ENCODE results near the gene GSTT2.
"Not testable (repeated sequence)": the region's sequence is repeated elsewhere in the genome, so short reads cannot be mapped to it uniquely, and the experiment has no call there.

Gene GSTT2

GRCh38 chr22:23977304-23977703 lies 2.6 kb upstream of the GSTT2 start:
- not testable (repeated sequence) for H3K9me3 ChIP-seq (ENCODE audit: control insufficient read depth, low read depth, low read length); H3K4me3 ChIP-seq (ENCODE audit: low read length); H3K36me3 ChIP-seq (ENCODE audit: control insufficient read depth, low read depth, low read length); H3K9ac ChIP-seq (ENCODE audit: low read length); H3K27ac ChIP-seq (ENCODE audit: low read length); H3K4me1 ChIP-seq (ENCODE audit: control insufficient read depth, low read depth, low read length); H3K27me3 ChIP-seq (ENCODE audit: control insufficient read depth, insufficient read depth, low read length)

GRCh38 chr22:23980567-23980966 lies 633 bp downstream of the GSTT2 start:
- not testable (repeated sequence) for H3K36me3 ChIP-seq (ENCODE audit: control insufficient read depth, low read depth, low read length); H3K9ac ChIP-seq (ENCODE audit: low read length); H3K27me3 ChIP-seq (ENCODE audit: control insufficient read depth, insufficient read depth, low read length)

GRCh38 chr22:23984430-23984829 lies 4.5 kb downstream of the GSTT2 start:
- Histone ChIP-seq H3K27ac (ENCODE audit: low read length) (no peak overlapping the region), H3K36me3 (ENCODE audit: control insufficient read depth, low read depth, low read length) (no peaks in the 10 kb centered on the region), H3K9ac (ENCODE audit: low read length) (no peak overlapping the region)

More at GRCh38 chr22:23980567-23980966, 633 bp downstream of the GSTT2 start:
- not testable (repeated sequence) for H3K4me3 ChIP-seq (ENCODE audit: low read length); H3K4me1 ChIP-seq (ENCODE audit: control insufficient read depth, low read depth, low read length); H3K27ac ChIP-seq (ENCODE audit: low read length); H3K9me3 ChIP-seq (ENCODE audit: control insufficient read depth, low read depth, low read length)

DNA sequence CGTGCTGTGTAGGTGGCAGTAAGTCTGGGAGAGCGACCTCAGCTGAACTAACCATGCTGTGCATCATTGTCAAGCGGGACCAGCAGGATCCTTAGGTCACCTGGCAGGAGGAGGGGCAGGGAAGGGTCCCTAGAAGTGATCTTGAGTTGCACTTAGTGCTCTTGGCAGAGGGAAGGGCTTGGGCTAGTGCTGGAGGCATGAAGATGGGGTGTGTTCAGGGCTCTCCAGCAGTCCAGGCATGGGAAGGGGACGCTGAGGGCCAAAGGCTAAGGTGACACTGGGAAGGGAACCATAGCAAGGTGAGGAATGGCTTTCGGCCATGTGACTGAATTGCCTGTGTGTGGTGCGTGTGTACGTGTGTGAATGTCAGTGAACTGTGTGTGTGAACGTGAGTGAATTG lies 6.2 kb downstream of the GSTT2 start:
- H3K27me3 ChIP-seq (ENCODE audit: control insufficient read depth, insufficient read depth, low read length); H3K9me3 ChIP-seq (ENCODE audit: control insufficient read depth, low read depth, low read length); H3K4me1 ChIP-seq (ENCODE audit: control insufficient read depth, low read depth, low read length); H3K27ac ChIP-seq (ENCODE audit: low read length); H3K9ac ChIP-seq (ENCODE audit: low read length); H3K4me3 ChIP-seq (ENCODE audit: low read length); H3K36me3 ChIP-seq (ENCODE audit: control insufficient read depth, low read depth, low read length): not testable (repeated sequence)

More at GRCh38 chr22:23984430-23984829, 4.5 kb downstream of the GSTT2 start:
- H3K27me3 ChIP-seq (ENCODE audit: control insufficient read depth, insufficient read depth, low read length): no peaks in the 10 kb centered on the region
- no peaks in the 10 kb centered on the region for H3K4me1 ChIP-seq (ENCODE audit: control insufficient read depth, low read depth, low read length)
- no peak overlapping the region for H3K4me3 ChIP-seq (ENCODE audit: low read length)
- no peaks in the 10 kb centered on the region for H3K9me3 ChIP-seq (ENCODE audit: control insufficient read depth, low read depth, low read length)

DNA sequence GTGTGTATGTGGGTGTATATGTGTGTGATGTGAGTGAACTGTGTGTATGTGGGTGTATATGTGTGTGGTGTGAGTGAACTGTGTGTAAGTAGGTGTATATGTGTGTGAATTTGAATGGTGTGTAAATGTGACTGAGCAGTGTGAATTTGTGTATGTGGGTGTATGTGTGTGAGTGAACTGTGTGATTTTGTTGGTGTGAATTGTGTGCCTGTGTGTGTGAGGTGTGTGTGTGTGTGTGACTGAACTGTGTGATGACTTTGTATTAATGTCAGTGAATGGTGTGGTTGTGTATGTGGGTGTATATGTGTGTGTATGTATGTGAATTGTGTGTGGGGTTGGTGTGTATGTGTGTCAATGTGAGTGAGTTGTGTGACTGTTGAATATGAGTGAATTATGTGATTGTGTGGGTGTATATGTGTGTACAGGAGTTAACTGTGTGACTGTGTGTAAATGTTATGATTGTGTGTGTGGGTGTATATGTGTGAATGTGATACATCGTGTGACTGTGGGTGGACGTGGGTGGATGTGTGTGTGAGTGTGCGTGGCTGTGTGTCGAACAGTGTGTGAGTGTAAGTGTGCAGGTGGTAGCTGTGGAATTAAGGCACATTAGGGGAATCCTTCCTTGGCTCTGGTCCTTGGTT lies 6.7 kb downstream of the GSTT2 start:
- H3K4me1 ChIP-seq (ENCODE audit: control insufficient read depth, low read depth, low read length); H3K36me3 ChIP-seq (ENCODE audit: control insufficient read depth, low read depth, low read length); H3K9me3 ChIP-seq (ENCODE audit: control insufficient read depth, low read depth, low read length); H3K27ac ChIP-seq (ENCODE audit: low read length); H3K4me3 ChIP-seq (ENCODE audit: low read length); H3K27me3 ChIP-seq (ENCODE audit: control insufficient read depth, insufficient read depth, low read length); H3K9ac ChIP-seq (ENCODE audit: low read length): not testable (repeated sequence)

GRCh38 chr22:23989583-23990244 lies 9.8 kb downstream of the GSTT2 start:
- H3K9me3 ChIP-seq (ENCODE audit: control insufficient read depth, low read depth, low read length); H3K27ac ChIP-seq (ENCODE audit: low read length); H3K36me3 ChIP-seq (ENCODE audit: control insufficient read depth, low read depth, low read length); H3K4me3 ChIP-seq (ENCODE audit: low read length); H3K4me1 ChIP-seq (ENCODE audit: control insufficient read depth, low read depth, low read length); H3K27me3 ChIP-seq (ENCODE audit: control insufficient read depth, insufficient read depth, low read length); H3K9ac ChIP-seq (ENCODE audit: low read length): not testable (repeated sequence)

DNA sequence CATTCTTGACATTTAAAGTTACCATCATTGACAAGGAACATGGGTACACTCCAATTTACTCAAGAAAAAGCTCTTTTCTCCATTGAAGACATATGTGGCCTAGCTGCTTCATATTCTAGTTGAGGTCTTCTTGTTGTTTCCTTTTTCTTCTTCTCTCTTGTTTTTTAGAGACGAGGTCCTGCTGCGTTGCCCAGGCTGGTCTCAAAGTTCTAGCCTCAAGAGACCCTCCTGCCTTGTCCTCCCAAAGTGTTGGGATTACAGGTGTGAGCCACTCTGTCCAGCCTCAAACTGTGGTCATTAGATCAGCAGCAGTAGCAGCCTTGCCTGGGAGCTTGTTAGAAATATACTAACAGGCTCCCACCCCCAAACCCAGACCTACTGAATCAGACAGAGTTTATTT lies 13.1 kb downstream of the GSTT2 start:
- H3K27ac ChIP-seq (ENCODE audit: low read length); H3K9me3 ChIP-seq (ENCODE audit: control insufficient read depth, low read depth, low read length); H3K9ac ChIP-seq (ENCODE audit: low read length); H3K36me3 ChIP-seq (ENCODE audit: control insufficient read depth, low read depth, low read length); H3K27me3 ChIP-seq (ENCODE audit: control insufficient read depth, insufficient read depth, low read length); H3K4me1 ChIP-seq (ENCODE audit: control insufficient read depth, low read depth, low read length); H3K4me3 ChIP-seq (ENCODE audit: low read length): not testable (repeated sequence)

GRCh38 chr22:23993581-23994177 lies 13.7 kb downstream of the GSTT2 start:
- not testable (repeated sequence) for H3K36me3 ChIP-seq (ENCODE audit: control insufficient read depth, low read depth, low read length); H3K4me1 ChIP-seq (ENCODE audit: control insufficient read depth, low read depth, low read length); H3K27ac ChIP-seq (ENCODE audit: low read length); H3K9me3 ChIP-seq (ENCODE audit: control insufficient read depth, low read depth, low read length); H3K9ac ChIP-seq (ENCODE audit: low read length); H3K27me3 ChIP-seq (ENCODE audit: control insufficient read depth, insufficient read depth, low read length); H3K4me3 ChIP-seq (ENCODE audit: low read length)

- H3K4me1 ChIP-seq (ENCODE audit: control insufficient read depth, low read depth, low read length): peaks cover 9% of the 10 kb centered on the region
- H3K36me3 ChIP-seq (ENCODE audit: control insufficient read depth, low read depth, low read length): no peaks in the 10 kb centered on the region
- no peaks in the 10 kb centered on the region for H3K27me3 ChIP-seq (ENCODE audit: control insufficient read depth, insufficient read depth, low read length)
Observed at GRCh38 chr22:23997092-23997491, 17.2 kb downstream of the GSTT2 start.

GRCh38 chr22:23999779-24000178 lies 19.8 kb downstream of the GSTT2 start:
- H3K27ac ChIP-seq (ENCODE audit: low read length); H3K9me3 ChIP-seq (ENCODE audit: control insufficient read depth, low read depth, low read length); H3K4me1 ChIP-seq (ENCODE audit: control insufficient read depth, low read depth, low read length); H3K36me3 ChIP-seq (ENCODE audit: control insufficient read depth, low read depth, low read length); H3K27me3 ChIP-seq (ENCODE audit: control insufficient read depth, insufficient read depth, low read length); H3K4me3 ChIP-seq (ENCODE audit: low read length); H3K9ac ChIP-seq (ENCODE audit: low read length): not testable (repeated sequence)

More at GRCh38 chr22:23997092-23997491, 17.2 kb downstream of the GSTT2 start:
- Histone ChIP-seq H3K4me3 (ENCODE audit: low read length) (no peak overlapping the region), H3K9me3 (ENCODE audit: control insufficient read depth, low read depth, low read length) (no peaks in the 10 kb centered on the region), H3K27ac (ENCODE audit: low read length) (no peak overlapping the region), H3K9ac (ENCODE audit: low read length) (no peak overlapping the region)

DNA sequence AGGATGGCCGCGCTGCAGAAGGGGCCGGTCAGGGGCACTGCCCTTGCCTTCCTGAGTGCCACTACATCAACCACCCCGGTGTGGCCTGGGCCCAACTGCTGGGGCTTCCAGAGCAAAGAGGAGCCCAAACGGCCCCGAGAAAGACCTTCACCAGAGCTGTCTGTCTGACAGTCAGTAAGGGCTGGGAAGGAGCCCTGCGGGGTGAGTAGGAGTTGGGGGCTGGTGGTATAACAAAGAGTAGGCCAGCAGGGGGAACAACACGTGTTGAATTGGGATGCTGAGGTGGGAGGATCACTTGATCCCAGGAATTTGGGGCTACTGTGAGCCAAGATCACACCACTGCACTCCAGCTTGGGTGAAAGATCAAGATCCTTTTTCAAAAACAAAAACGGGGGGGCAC lies 21.4 kb downstream of the GSTT2 start:
- Histone ChIP-seq H3K27ac (ENCODE audit: low read length) (no peak overlapping the region), H3K36me3 (ENCODE audit: control insufficient read depth, low read depth, low read length) (no peaks in the 10 kb centered on the region), H3K27me3 (ENCODE audit: control insufficient read depth, insufficient read depth, low read length) (no peaks in the 10 kb centered on the region), H3K4me3 (ENCODE audit: low read length) (no peak overlapping the region), H3K9me3 (ENCODE audit: control insufficient read depth, low read depth, low read length) (no peaks in the 10 kb centered on the region), H3K4me1 (ENCODE audit: control insufficient read depth, low read depth, low read length) (peaks cover 9% of the 10 kb centered on the region), H3K9ac (ENCODE audit: low read length) (no peak overlapping the region)

DNA sequence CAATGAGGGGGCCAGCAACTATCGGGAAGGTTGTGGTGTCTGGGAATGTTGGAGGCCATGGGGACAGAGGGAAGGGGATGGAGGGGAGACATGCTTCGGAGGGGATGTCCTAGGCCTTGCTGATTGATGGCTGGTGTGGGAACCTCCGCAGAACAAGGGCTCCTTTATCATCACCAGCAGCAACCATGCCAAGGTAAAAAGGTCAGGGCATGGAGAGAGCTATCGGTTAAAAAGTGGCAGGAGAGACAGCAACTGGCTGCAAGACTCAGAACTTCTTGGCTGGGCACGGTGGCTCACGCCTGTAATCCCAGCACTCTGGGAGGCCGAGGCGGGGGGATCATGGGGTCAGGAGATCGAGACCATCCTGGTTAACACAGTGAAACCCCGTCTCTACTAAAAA lies 22.3 kb downstream of the GSTT2 start:
- no peaks in the 10 kb centered on the region for H3K9me3 ChIP-seq (ENCODE audit: control insufficient read depth, low read depth, low read length)
- no peak overlapping the region for H3K4me3 ChIP-seq (ENCODE audit: low read length)
- no peak overlapping the region for H3K9ac ChIP-seq (ENCODE audit: low read length)
- H3K27ac ChIP-seq (ENCODE audit: low read length): no peak overlapping the region
- H3K27me3 ChIP-seq (ENCODE audit: control insufficient read depth, insufficient read depth, low read length): no peaks in the 10 kb centered on the region
- H3K4me1 ChIP-seq (ENCODE audit: control insufficient read depth, low read depth, low read length): peaks cover 9% of the 10 kb centered on the region
- no peaks in the 10 kb centered on the region for H3K36me3 ChIP-seq (ENCODE audit: control insufficient read depth, low read depth, low read length)
